KMS-11 (cell line): ENCODE data around the gene DCST1.

Experiments used
- H2AFZ ChIP-seq: fragments of 200-600 bp; sonication (generic); 2 replicates; pipeline ENCODE4 v1.6.1; 2016; ENCODE audit warnings: antibody characterized with exemption, mixed run types, low read depth
- H3K27ac ChIP-seq: fragments of 200-600 bp; sonication (generic); 2 replicates; pipeline ENCODE4 v1.6.1; 2016; ENCODE audit warnings: mild to moderate bottlenecking, mixed run types
- H3K27me3 ChIP-seq: fragments of 200-600 bp; sonication (generic); 2 replicates; pipeline ENCODE4 v1.6.1; 2017; ENCODE audit warnings: mild to moderate bottlenecking, low read depth, mixed run types, moderate library complexity; ENCODE audit not compliant: insufficient read depth
- H3K36me3 ChIP-seq: fragments of 200-600 bp; sonication (generic); 2 replicates; pipeline ENCODE4 v1.6.1; 2017; ENCODE audit warnings: mild to moderate bottlenecking, mixed run types; ENCODE audit not compliant: insufficient read depth
- H3K4me1 ChIP-seq: fragments of 200-600 bp; sonication (generic); 2 replicates; pipeline ENCODE4 v1.6.1; 2016; ENCODE audit warnings: mild to moderate bottlenecking, low read depth, mixed run types; ENCODE audit not compliant: poor library complexity, severe bottlenecking
- H3K4me2 ChIP-seq: fragments of 200-600 bp; sonication (generic); 2 replicates; pipeline ENCODE4 v1.7.0; 2016; ENCODE audit warnings: mild to moderate bottlenecking, mixed run types
- H3K4me3 ChIP-seq: fragments of 200-600 bp; sonication (generic); IDR thresholded peaks from 2 replicates; pipeline ENCODE4 v1.6.1; 2017; ENCODE audit warnings: low read depth, low read length, mixed read lengths; ENCODE audit not compliant: insufficient read depth
- H3K79me2 ChIP-seq: fragments of 200-600 bp; sonication (generic); 2 replicates; pipeline ENCODE4 v1.6.1; 2016; ENCODE audit warnings: low read depth, mixed run types; ENCODE audit not compliant: insufficient read depth
- H3K9ac ChIP-seq: fragments of 200-600 bp; sonication (generic); 2 replicates; pipeline ENCODE4 v1.6.1; 2016; ENCODE audit warnings: mild to moderate bottlenecking, mixed run types
- H4K20me1 ChIP-seq: fragments of 200-600 bp; sonication (generic); 2 replicates; pipeline ENCODE4 v1.6.1; 2016; ENCODE audit warnings: mild to moderate bottlenecking, mixed run types; ENCODE audit not compliant: insufficient read depth
- CTCF ChIP-seq: fragments of 200-600 bp; sonication (generic); conservative IDR thresholded peaks from 2 replicates; pipeline ENCODE4 v1.6.1; 2017; ENCODE audit warnings: low read depth, mild to moderate bottlenecking, antibody characterized with exemption, low read length, moderate library complexity, mixed read lengths

DCST1 gene

GRCh38 chr1:155029513-155030242, 3.9 kb upstream of the DCST1 start:
- H3K79me2 ChIP-seq, result no peaks in the 10 kb centered on the region
- H3K4me3 ChIP-seq, result no peak overlapping the region
- H3K9ac ChIP-seq, result no peak overlapping the region
- H3K4me2 ChIP-seq, result no peak overlapping the region
- peaks cover 39% of the 10 kb centered on the region; the same call in 1 of the 2 replicates for H3K27me3 ChIP-seq
- H4K20me1 ChIP-seq, result no peaks in the 10 kb centered on the region
- H3K4me1 ChIP-seq, result no peaks in the 10 kb centered on the region
- H3K27ac ChIP-seq, result no peak overlapping the region
- H3K36me3 ChIP-seq, result no peaks in the 10 kb centered on the region
- no peak for TF ChIP-seq CTCF
- H2AFZ ChIP-seq, result no peak overlapping the region

- Histone ChIP-seq H3K4me3 (no peak overlapping the region), H3K27ac (no peak overlapping the region), H3K36me3 (no peaks in the 10 kb centered on the region), H3K27me3 (peaks cover 41% of the 10 kb centered on the region; the same call in 1 of the 2 replicates), H3K4me2 (no peak overlapping the region), H3K9ac (no peak overlapping the region), H2AFZ (no peak overlapping the region), H3K4me1 (no peaks in the 10 kb centered on the region), H3K79me2 (no peaks in the 10 kb centered on the region), H4K20me1 (no peaks in the 10 kb centered on the region)
- TF ChIP-seq CTCF, result no peak
Observed at GRCh38 chr1:155030243-155030795, 3.3 kb upstream of the DCST1 start.

- Histone ChIP-seq H3K9ac (no peak overlapping the region), H3K4me1 (no peaks in the 10 kb centered on the region)
- no peak for TF ChIP-seq CTCF
Observed at GRCh38 chr1:155030899-155031298, 2.7 kb upstream of the DCST1 start.

GRCh38 chr1:155032886-155033285, 738 bp upstream of the DCST1 start:
- no peak overlapping the region for H3K9ac ChIP-seq
- H3K4me1 ChIP-seq, result no peaks in the 10 kb centered on the region
- peaks cover 41% of the 10 kb centered on the region; the same call in 1 of the 2 replicates for H3K27me3 ChIP-seq
- H3K79me2 ChIP-seq, result no peaks in the 10 kb centered on the region
- H3K36me3 ChIP-seq, result no peaks in the 10 kb centered on the region
- H3K4me2 ChIP-seq, result no peak overlapping the region
- H3K4me3 ChIP-seq, result no peak overlapping the region
- no peak for TF ChIP-seq CTCF
- H4K20me1 ChIP-seq, result no peaks in the 10 kb centered on the region
- no peak overlapping the region for H2AFZ ChIP-seq
- no peak overlapping the region for H3K27ac ChIP-seq

More at GRCh38 chr1:155030899-155031298, 2.7 kb upstream of the DCST1 start:
- no peaks in the 10 kb centered on the region for H3K36me3 ChIP-seq
- H3K79me2 ChIP-seq, result no peaks in the 10 kb centered on the region
- H3K4me2 ChIP-seq, result no peak overlapping the region
- no peak overlapping the region for H3K27ac ChIP-seq
- H3K4me3 ChIP-seq, result no peak overlapping the region
- no peaks in the 10 kb centered on the region for H4K20me1 ChIP-seq
- H3K27me3 ChIP-seq, result peaks cover 41% of the 10 kb centered on the region; the same call in 1 of the 2 replicates
- no peak overlapping the region for H2AFZ ChIP-seq
